Measurements from ENCODE around the gene NRDC. TPM values are rescaled to one million over a fixed set of nuclear protein-coding genes. Genes with fewer than 3 reads are reported as not detected.
"Not testable (repeated sequence)": the region's sequence is repeated elsewhere in the genome, so short reads cannot be mapped to it uniquely, and the experiment has no call there.

The NRDC gene
- total RNA-seq, 1 experiment from 2014 or later: 182 TPM

GRCh38 chr1:51873270-51873669 lies 5.3 kb downstream of the NRDC start:
- peaks cover 99% of the 10 kb centered on the region for H3K79me2 ChIP-seq (ENCODE audit: insufficient read depth, low read length)
- BruUV-seq (replicated peaks); POLR2A ChIA-PET; intact Hi-C loops (cut with micrococcal nuclease); DNase-seq (ENCODE audit: low read depth, low spot score); H3K27me3 ChIP-seq (ENCODE audit: insufficient read depth, low read length); H3K9me2 ChIP-seq (ENCODE audit: insufficient read depth); ATAC-seq; H3K36me3 ChIP-seq (ENCODE audit: control insufficient read depth in 1 of 2, insufficient read depth in 2 of 2, low read length in 2 of 2); H3K9ac ChIP-seq (ENCODE audit: low read length); H2AFZ ChIP-seq (ENCODE audit: low read depth, low read length, poor library complexity, severe bottlenecking); H4K20me1 ChIP-seq (ENCODE audit: insufficient read depth); H3K9me3 ChIP-seq (ENCODE audit: control insufficient read depth in 1 of 2, insufficient read depth in 1 of 2, low read depth in 1 of 2, low read length in 2 of 2); H3K4me1 ChIP-seq (ENCODE audit: control insufficient read depth in 1 of 2, insufficient read depth in 2 of 2, low read length in 2 of 2); H3K27ac ChIP-seq (ENCODE audit: low read depth, low read length); RAD21 ChIA-PET (ENCODE audit: low non-redundant PET in 1 of 2, low total read pairs in 2 of 2, uncharacterized antibody in 2 of 2, unreplicated experiment in 2 of 2); H3K4me3 ChIP-seq (replicated peaks in 1 of 2; ENCODE audit: low read depth in 1 of 2, low read length in 2 of 2); H3K4me2 ChIP-seq (ENCODE audit: low read length); CTCF ChIA-PET: not testable (repeated sequence)

- 0 out of 2 replicates have a peak, but pooled peaks cover 2% of the 10 kb centered on the region for H3K9me2 ChIP-seq (ENCODE audit: insufficient read depth)
- no peak for ATAC-seq
- ChIA-PET RAD21 (ENCODE audit: low non-redundant PET in 1 of 2, low total read pairs in 2 of 2, uncharacterized antibody in 2 of 2, unreplicated experiment in 2 of 2) (no interaction called here), POLR2A (no interaction called here), CTCF (no interaction called here)
- DNase-seq (ENCODE audit: low read depth, low spot score): no peak
- H3K4me1 ChIP-seq (ENCODE audit: control insufficient read depth in 1 of 2, insufficient read depth in 2 of 2, low read length in 2 of 2): no peaks in the 10 kb centered on the region
- 0 out of 4 replicates have a peak, but pooled peaks cover 0 to 5% of the 10 kb centered on the region in 2 experiments for H3K36me3 ChIP-seq (ENCODE audit: control insufficient read depth in 1 of 2, insufficient read depth in 2 of 2, low read length in 2 of 2)
- H3K9ac ChIP-seq (ENCODE audit: low read length): no peak overlapping the region
- H3K79me2 ChIP-seq (ENCODE audit: insufficient read depth, low read length): peaks cover 99% of the 10 kb centered on the region
- TF ChIP-seq TCF7L2 (IDR thresholded peaks at IDR 0.05; ENCODE audit: borderline replicate concordance, extremely low read depth, insufficient read depth, insufficient read length) (no peak), ATF3 (IDR thresholded peaks at IDR 0.05) (no peak), EGR1 (IDR thresholded peaks at IDR 0.05; ENCODE audit: low read depth) (no peak), CTCF (IDR thresholded peaks at IDR 0.05 in 2 of 3, conservative IDR thresholded peaks at IDR 0.05 in 1 of 3; ENCODE audit: borderline replicate concordance in 1 of 3, insufficient read depth in 1 of 3, low read depth in 2 of 3, low read length in 2 of 3) (no peak), CBX3 (IDR thresholded peaks at IDR 0.05; ENCODE audit: low read depth) (no peak), JUND (IDR thresholded peaks at IDR 0.05) (no peak), POLR2A (IDR thresholded peaks at IDR 0.05; ENCODE audit: borderline replicate concordance, extremely low read depth, insufficient read depth, insufficient read length) (no peak), ELF1 (IDR thresholded peaks at IDR 0.05; ENCODE audit: borderline replicate concordance, low read depth) (no peak), POLR2AphosphoS5 (IDR thresholded peaks at IDR 0.05; ENCODE audit: low read depth, low read length) (no peak), FOSL1 (IDR thresholded peaks at IDR 0.05; ENCODE audit: low read depth) (no peak), EZH2 (IDR thresholded peaks at IDR 0.05) (no peak), MAX (IDR thresholded peaks at IDR 0.05) (no peak), REST (IDR thresholded peaks at IDR 0.05; ENCODE audit: low read depth) (no peak)
- no peaks in the 10 kb centered on the region for H3K9me3 ChIP-seq (ENCODE audit: control insufficient read depth in 1 of 2, insufficient read depth in 1 of 2, low read depth in 1 of 2, low read length in 2 of 2)
- no peaks in the 10 kb centered on the region for H3K27me3 ChIP-seq (ENCODE audit: insufficient read depth, low read length)
- H3K4me2 ChIP-seq (ENCODE audit: low read length): no peak overlapping the region
- intact Hi-C loops (cut with micrococcal nuclease): no loop called here
- H3K27ac ChIP-seq (ENCODE audit: low read depth, low read length): no peak overlapping the region
- no peak overlapping the region for H2AFZ ChIP-seq (ENCODE audit: low read depth, low read length, poor library complexity, severe bottlenecking)
- H4K20me1 ChIP-seq (ENCODE audit: insufficient read depth): no peaks in the 10 kb centered on the region
- BruUV-seq (replicated peaks): no TSS peak
- no peak overlapping the region for H3K4me3 ChIP-seq (replicated peaks in 1 of 2; ENCODE audit: low read depth in 1 of 2, low read length in 2 of 2)
Observed at GRCh38 chr1:51871351-51871975, 7.1 kb downstream of the NRDC start.
